ENCODE measurements around the gene B3GALT4.

B3GALT4 gene

DNA sequence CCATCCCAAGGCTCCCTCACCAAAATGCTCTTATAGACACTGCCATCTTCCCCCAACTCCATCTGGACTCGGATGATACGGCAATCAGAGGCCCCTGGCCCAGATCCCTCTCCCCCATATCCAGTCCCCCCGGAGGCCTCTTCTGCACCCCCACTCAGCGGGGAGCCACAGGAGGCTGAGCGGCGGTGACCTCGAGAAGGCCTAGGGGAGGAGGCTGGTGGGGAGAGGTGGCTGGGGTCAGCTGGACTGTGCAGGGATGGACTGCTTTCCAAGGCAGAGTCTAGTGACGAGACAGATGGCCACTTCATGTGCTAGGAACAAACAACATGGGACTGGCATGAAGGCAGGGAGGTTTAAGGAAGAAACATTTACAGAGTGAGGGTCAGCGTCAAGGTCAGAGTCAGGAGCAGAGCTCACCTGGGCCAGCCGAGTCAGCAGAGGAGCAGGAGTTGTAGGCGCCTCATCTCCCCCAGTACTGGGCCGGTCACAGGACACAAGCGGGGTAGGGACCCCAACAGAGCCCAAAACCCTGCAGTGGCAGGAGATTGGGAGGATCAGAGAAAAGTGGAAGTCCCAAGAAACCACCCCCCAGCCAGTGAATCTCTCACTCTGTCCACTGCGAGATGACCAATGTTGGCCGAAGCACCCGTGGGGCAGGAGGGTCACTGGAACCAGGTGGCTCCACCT lies 16.2 kb downstream of the B3GALT4 start:
- no peak for DNase-seq

DNA sequence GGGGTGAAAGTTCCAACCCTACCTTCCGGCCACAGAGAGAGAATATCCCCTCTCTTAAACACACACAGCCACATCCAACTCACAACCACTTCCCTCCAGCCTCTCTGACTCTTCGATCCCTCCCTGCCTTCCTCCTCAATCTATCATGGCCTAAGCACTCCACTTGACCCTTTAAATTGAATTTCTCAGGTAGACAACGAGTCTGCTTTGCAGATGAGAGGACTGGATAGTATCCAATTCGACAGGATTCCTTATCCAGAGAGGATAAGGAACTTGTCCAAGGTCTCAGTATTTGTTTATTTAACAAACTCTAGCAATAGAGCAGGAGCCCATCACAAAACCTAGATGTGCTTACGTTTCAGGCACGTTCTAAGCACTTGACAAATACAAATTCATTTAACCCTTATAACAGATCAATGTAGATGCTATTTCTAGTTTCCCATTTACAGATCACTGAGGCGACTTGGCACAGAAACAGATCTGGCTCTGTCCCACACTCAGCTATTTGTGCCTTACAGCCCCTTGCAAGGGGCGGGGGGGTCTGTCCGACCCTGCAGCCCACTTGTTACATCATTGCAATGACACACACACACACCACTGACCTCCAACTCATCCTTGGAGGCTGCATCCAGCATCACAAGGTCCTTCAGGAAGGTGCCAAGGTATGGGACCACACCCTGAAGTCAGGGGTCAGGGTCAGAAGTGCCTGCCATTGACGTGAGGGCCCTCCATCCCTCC lies 17.3 kb downstream of the B3GALT4 start:
- no peak for DNase-seq

GRCh38 chr6:33295621-33296369 lies 18.9 kb downstream of the B3GALT4 start:
- no peak for DNase-seq

DNA sequence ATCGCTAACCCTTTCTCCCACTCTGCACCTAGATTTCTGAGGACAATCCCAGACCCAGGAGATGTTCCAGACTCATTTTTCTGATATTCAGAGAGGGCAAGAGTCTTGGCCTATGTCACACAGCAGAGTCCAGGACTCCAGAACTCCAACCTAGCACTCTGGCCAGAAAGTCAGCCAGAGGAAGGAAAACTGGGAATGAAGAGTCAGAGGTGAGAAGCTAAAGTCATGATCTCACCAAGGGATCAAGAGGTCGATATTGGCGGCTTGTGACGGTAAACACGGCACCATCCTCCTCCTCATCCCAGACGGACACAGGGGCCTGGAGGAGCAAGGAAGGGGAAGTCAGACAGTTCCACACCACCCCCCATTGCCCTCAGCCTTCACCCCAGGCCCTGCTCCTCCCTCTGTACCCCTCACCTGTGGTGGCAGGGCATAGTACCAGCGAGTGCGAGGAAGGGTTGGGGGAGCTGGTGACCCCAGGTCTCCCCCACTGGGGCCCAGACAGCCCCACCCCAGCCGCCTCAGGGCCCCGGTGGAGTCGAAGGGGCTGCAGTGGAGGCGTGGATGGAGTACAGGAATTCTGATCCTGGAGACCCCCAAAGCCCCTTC lies 20.0 kb downstream of the B3GALT4 start:
- no peak for DNase-seq

DNA sequence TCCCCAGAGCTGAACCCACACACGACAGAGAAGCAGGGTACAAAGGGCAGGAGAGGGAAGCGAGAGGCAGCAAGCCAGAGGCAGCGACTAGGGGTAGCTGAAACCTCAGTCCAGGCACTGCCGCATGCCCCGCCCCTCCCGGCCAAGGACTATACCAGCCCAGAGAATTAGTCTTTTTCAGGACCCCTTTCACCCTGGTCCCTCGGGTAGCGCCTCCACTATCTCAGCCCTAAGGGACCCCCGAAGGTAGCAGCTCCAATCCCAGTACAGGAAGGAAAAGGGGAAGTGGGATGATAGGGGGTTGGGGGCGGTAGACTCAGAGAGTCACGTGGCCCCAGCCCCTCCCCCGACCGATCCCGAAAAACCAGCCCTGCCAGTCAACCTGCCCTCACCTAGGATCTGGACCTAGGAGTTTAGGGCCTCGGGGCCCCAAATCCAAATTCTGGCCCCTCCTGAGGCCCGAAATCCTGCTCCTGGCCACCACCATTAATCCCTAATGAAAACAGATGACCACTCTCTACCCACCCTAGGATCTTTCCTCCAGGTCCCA lies 20.6 kb downstream of the B3GALT4 start:
- no peak for DNase-seq

- DNase-seq, result peak; percentile 86
Measured at GRCh38 chr6:33297956-33298772, 21.2 kb downstream of the B3GALT4 start.

DNA sequence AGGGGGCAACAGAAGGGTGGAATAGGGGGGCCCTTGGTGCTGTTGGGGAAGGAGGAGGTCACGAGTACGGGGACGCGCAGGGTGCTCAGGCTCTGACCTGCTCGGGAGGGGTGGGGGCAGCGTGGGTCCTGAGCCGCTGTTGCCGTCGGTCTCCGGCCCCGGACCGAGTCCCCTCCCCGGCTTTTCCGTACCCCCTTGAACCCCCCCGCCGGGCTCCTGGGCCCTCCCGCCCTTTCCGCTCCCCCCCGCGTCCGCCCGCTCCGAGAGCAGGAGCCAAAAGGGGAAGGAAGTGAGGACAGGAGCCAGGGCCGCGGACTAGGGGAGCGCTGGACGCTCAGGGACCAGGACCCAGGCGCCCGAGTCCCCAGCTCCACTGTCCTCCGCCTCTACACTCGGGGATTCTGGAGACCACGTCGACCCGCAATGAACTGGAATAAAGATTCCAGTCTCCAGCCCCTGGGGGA lies 21.9 kb downstream of the B3GALT4 start, which contains the start of gene RGL2:
TSS of gene RGL2 (minus strand) at position 170 of the 464 bp plus-strand sequence. CDS start 332 bp downstream, outside the sequence.
- DNase-seq, result peak; percentile 62

GRCh38 chr6:33299237-33299944 lies 22.5 kb downstream of the B3GALT4 start:
- DNase-seq, result peak; percentile 92

GRCh38 chr6:33301877-33302276 lies 25.0 kb downstream of the B3GALT4 start:
- no peak for DNase-seq

DNA sequence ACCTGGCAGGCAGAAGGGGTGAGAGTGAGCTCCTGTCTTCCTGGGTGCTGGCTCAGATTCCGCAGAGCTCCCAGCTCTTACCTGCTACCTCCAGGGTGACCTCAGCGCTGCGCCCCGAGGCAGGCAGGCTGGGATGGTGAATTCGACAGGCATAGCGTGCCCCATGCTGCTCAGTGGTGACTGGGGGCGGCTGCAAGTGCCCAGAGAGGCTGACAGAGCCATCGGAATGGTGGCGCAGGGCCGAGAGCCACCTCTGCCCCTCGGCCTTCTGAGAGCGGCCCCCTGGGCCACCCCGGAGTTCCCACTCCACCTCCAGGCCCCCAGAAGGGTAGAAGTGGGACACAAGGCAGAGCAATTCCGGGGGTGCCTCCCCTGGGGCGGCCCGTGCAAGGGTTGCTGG lies 27.3 kb downstream of the B3GALT4 start:
- DNase-seq, result no peak

DNA sequence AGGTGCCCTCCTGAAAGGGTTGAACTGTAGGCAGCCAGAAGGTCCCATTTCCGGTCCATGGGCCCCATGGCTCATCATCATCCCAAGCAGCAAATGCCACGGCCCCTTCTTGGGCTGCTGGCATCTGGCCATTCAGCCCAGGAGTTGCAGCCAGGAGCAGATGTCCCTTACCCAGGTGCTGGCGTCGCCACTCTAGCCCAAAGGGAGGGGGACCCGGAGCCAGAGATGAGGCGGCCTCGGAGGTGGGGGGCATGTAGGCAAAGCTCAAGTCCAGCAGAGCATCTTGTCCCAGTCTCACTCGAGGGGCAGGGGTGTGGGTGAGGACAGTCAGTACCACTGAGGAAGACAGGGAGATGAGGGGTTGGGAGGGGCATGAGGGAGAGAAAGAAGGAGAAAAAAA lies 28.1 kb downstream of the B3GALT4 start:
- DNase-seq, result no peak

DNA sequence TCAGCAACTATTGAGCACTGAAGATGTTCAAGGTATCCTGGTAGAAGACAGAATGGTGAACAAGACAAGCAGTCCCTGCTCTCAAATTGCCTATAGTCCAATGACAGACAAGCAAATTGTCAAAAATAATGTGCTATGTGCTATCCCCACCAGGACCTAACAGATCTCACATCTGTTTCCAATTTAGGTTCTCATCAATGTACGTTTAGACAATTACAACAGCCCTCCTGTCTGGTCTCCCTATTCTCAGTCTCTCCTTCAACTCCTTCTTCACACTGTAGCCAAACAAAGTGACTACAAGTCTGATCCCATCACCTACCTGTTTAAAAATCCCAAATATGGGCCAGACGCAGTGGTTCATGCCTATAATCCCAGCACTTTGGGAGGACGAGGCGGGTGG lies 29.4 kb downstream of the B3GALT4 start:
- DNase-seq, result no peak

- DNase-seq, result peak; percentile 82
Measured at GRCh38 chr6:33312361-33313104, 35.6 kb downstream of the B3GALT4 start.

- peak; percentile 33 for DNase-seq
Measured at GRCh38 chr6:33313105-33313708, 36.3 kb downstream of the B3GALT4 start.

GRCh38 chr6:33313709-33314514 lies 37.0 kb downstream of the B3GALT4 start, which contains the start of gene TAPBP:
Gene TAPBP (minus strand): TSS chr6:33314078. CDS start chr6:33314041, 37 bp downstream.
- DNase-seq, result peak; percentile 66

GRCh38 chr6:33314515-33314942 lies 37.6 kb downstream of the B3GALT4 start:
- peak; percentile 78 for DNase-seq

DNA sequence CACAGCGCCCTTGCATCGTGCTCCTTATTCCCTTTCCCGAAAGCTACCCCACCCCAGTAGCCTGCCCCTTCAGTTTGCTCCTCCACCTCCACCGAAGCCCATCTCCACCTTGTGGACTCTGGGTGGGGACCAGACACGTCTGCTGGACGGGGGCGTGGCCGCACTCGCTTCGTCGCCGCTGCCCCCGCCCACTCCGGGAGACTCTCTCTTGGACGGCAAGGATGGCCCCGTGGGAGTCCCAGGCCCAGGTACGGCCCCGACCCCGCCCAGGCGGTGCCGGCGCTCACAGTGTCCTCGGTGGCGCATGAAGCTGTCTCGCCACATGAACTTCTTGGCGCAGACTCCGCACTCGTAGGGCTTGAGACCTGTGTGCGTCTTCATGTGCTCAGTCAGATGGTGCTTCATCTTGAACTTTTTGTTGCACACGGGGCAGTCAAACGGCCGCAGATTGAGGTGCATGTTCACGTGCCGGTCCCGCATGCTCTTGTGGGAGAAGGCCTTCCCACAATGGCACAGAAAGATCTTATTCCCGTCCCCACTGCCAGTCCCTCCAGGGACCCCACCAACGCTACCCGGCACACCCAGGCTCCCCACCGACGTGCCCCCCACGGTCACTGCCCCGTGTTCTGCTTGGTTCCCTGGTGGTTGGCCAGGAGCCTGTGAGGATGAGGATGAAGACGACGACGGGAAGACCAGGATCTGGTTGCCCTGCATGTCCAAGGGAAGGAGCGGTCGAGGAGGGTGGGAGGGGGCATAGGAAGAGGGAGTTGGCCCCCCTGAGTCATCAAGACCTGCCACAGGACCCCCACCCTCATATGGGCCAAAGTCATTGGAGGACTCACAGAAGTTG lies 38.2 kb downstream of the B3GALT4 start:
- DNase-seq, result peak; percentile 32

Data from hematopoietic multipotent progenitor cell treated with erythropoietin and hydrocortisone succinate and interleukin-3 and kit ligand, for 8 days (in vitro differentiated cells).